Suprapubic skin (tissue), 4 donors: Measurements from ENCODE around the gene OSBPL8. TPM values are rescaled to one million over a fixed set of nuclear protein-coding genes. Genes with fewer than 3 reads are reported as not detected.

Experiments
- DNase-seq, 2 donors: peaks; one replicate each; pipeline ENCODE4 v3.0.0-alpha.2; 2019; ENCODE audit warnings: low spot score in 2 of 2
- H3K27ac ChIP-seq: fragments of 200-600 bp; sonication (generic); one replicate; pipeline ENCODE4 v1.5.1; 2019
- H3K27me3 ChIP-seq: fragments of 200-600 bp; sonication (generic); one replicate; pipeline ENCODE4 v1.5.1; 2019
- H3K36me3 ChIP-seq: fragments of 200-600 bp; sonication (generic); one replicate; pipeline ENCODE4 v1.5.1; 2019
- H3K4me1 ChIP-seq: fragments of 200-600 bp; sonication (generic); one replicate; pipeline ENCODE4 v1.5.1; 2019
- H3K4me3 ChIP-seq: fragments of 200-600 bp; sonication (generic); one replicate; pipeline ENCODE4 v1.5.1; 2019; ENCODE audit warnings: mild to moderate bottlenecking
- H3K9me3 ChIP-seq: fragments of 200-600 bp; sonication (generic); one replicate; pipeline ENCODE4 v1.5.1; 2019
- EP300 ChIP-seq: sonication (generic); formaldehyde crosslinking; IDR thresholded peaks from one replicate; pipeline ENCODE4 v1.6.1; 2017; ENCODE audit warnings: antibody characterized with exemption
- POLR2A ChIP-seq, 2 donors: fragments of 450-650 bp; IDR thresholded peaks; one replicate each; pipeline ENCODE4 v1.6.1; 2017; ENCODE audit warnings: antibody characterized with exemption in 2 of 2, mild to moderate bottlenecking in 2 of 2, moderate library complexity in 2 of 2
- POLR2AphosphoS5 ChIP-seq, 3 donors: sonication (generic); formaldehyde crosslinking; IDR thresholded peaks; one replicate each; pipeline ENCODE4 v1.6.1; 2017; ENCODE audit warnings: antibody characterized with exemption in 3 of 3
- WGBS: methylation state at CpG from one replicate; pipeline ENCODE4 v1.1.5; 2018; 5-methylcytosine and 5-hydroxymethylcytosine counted together
- total RNA-seq, 4 donors: library from RNA; depleted of rRNA; stranded (reverse); fragments of >200 nt; gene quantifications; one replicate each; pipeline ENCODE4 v1.1.0, GENCODE V29; 2016
- TF ChIP-seq, protein P1 (sequence below), 2 donors: fragments of 200-600 bp in 1 of 2; fragments of 450-650 bp in 1 of 2; sonication (generic) in 1 of 2; IDR thresholded peaks; one replicate each; pipeline ENCODE4 v1.5.1; 2016 to 2019; ENCODE audit warnings: antibody characterized with exemption in 2 of 2, mild to moderate bottlenecking in 1 of 2, moderate library complexity in 1 of 2

Gene OSBPL8
- total RNA-seq, 4 donors from 2014 or later, result 73.1 to 116 (median 87.4) TPM

DNA sequence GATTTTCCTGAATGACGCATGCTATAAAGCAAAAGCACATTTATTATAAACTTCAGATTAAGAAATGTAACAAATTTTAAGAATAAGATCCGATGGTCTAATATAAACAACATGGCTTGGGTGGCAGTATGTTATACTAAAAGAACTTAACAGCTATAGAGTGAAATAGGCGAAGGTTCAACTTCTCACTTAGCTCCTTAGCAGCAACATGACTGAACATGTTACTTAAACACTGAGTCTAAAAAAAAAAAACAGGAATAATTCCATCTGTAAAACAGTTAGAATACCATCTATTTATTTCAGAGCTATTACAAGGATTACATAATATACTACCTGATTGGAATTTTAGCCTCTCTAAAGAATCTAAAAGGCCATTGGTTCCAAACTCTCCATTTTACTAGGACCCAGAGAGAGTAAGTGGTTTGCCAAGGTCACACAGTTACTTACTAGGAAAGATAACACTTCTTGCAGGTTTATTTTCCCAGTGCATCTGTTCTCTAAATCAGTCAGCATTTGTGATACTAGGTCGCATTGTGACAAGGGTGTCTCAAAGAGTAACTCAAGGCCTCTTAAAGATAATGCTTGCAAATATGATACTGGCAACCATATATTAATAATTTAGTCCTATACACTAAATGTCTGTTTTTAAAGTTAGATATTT is 14.8 kb downstream of the OSBPL8 start:
- H3K4me1 ChIP-seq, result peaks cover 24% of the 10 kb centered on the region
- TF ChIP-seq, protein P1, sequence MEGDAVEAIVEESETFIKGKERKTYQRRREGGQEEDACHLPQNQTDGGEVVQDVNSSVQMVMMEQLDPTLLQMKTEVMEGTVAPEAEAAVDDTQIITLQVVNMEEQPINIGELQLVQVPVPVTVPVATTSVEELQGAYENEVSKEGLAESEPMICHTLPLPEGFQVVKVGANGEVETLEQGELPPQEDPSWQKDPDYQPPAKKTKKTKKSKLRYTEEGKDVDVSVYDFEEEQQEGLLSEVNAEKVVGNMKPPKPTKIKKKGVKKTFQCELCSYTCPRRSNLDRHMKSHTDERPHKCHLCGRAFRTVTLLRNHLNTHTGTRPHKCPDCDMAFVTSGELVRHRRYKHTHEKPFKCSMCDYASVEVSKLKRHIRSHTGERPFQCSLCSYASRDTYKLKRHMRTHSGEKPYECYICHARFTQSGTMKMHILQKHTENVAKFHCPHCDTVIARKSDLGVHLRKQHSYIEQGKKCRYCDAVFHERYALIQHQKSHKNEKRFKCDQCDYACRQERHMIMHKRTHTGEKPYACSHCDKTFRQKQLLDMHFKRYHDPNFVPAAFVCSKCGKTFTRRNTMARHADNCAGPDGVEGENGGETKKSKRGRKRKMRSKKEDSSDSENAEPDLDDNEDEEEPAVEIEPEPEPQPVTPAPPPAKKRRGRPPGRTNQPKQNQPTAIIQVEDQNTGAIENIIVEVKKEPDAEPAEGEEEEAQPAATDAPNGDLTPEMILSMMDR (IDR thresholded peaks at IDR 0.05), result no peak
- TF ChIP-seq EP300 (no peak), POLR2A (IDR thresholded peaks at IDR 0.05) (no peak), POLR2AphosphoS5 (IDR thresholded peaks at IDR 0.05) (no peak)
- H3K36me3 ChIP-seq, result no peaks in the 10 kb centered on the region
- H3K9me3 ChIP-seq, result no peaks in the 10 kb centered on the region
- WGBS, result 71% methylated on average over 4 of the region's 4 CpGs
- DNase-seq, result no peak
- H3K27ac ChIP-seq, result no peak overlapping the region
- no peak overlapping the region for H3K4me3 ChIP-seq
- no peaks in the 10 kb centered on the region for H3K27me3 ChIP-seq

- Histone ChIP-seq H3K27ac (no peak overlapping the region), H3K27me3 (no peaks in the 10 kb centered on the region), H3K4me3 (no peak overlapping the region), H3K36me3 (no peaks in the 10 kb centered on the region), H3K4me1 (peaks cover 19% of the 10 kb centered on the region), H3K9me3 (no peaks in the 10 kb centered on the region)
- WGBS, result 88% methylated on average over 4 of the region's 4 CpGs
- TF ChIP-seq EP300 (no peak), POLR2AphosphoS5 (IDR thresholded peaks at IDR 0.05) (no peak), POLR2A (IDR thresholded peaks at IDR 0.05) (no peak)
- TF ChIP-seq, protein P1 (IDR thresholded peaks at IDR 0.05), result no peak
- DNase-seq, result no peak
Measured at GRCh38 chr12:76543813-76544347, 15.7 kb downstream of the OSBPL8 start.

- no peak overlapping the region for H3K27ac ChIP-seq
Measured at GRCh38 chr12:76542908-76543307, 16.7 kb downstream of the OSBPL8 start.

GRCh38 chr12:76539727-76540126 is 19.8 kb downstream of the OSBPL8 start:
- H3K4me1 ChIP-seq, result peaks cover 6% of the 10 kb centered on the region
- H3K36me3 ChIP-seq, result no peaks in the 10 kb centered on the region
- no peaks in the 10 kb centered on the region for H3K9me3 ChIP-seq
- H3K27me3 ChIP-seq, result no peaks in the 10 kb centered on the region
- 85% methylated on average over 6 of the region's 6 CpGs for WGBS
- TF ChIP-seq EP300, result no peak
- no peak for TF ChIP-seq POLR2AphosphoS5 (IDR thresholded peaks at IDR 0.05)
- TF ChIP-seq POLR2A (IDR thresholded peaks at IDR 0.05), result no peak
- TF ChIP-seq, protein P1 (IDR thresholded peaks at IDR 0.05), result no peak
- DNase-seq, result no peak
- no peak overlapping the region for H3K4me3 ChIP-seq
- H3K27ac ChIP-seq, result no peak overlapping the region

More at GRCh38 chr12:76542908-76543307, 16.7 kb downstream of the OSBPL8 start:
- H3K36me3 ChIP-seq, result no peaks in the 10 kb centered on the region
- 75% methylated on average over 5 of the region's 5 CpGs for WGBS
- no peak overlapping the region for H3K4me3 ChIP-seq
- H3K4me1 ChIP-seq, result peaks cover 17% of the 10 kb centered on the region
- no peak for DNase-seq
- H3K27me3 ChIP-seq, result no peaks in the 10 kb centered on the region
- TF ChIP-seq POLR2A (IDR thresholded peaks at IDR 0.05), result no peak
- TF ChIP-seq, protein P1 (IDR thresholded peaks at IDR 0.05), result no peak
- TF ChIP-seq EP300, result no peak
- TF ChIP-seq POLR2AphosphoS5 (IDR thresholded peaks at IDR 0.05), result no peak
- H3K9me3 ChIP-seq, result no peaks in the 10 kb centered on the region

- H3K4me1 ChIP-seq, result no peaks in the 10 kb centered on the region
- no peak overlapping the region for H3K4me3 ChIP-seq
- WGBS, result 95% methylated on average over 2 of the region's 2 CpGs
- H3K27me3 ChIP-seq, result no peaks in the 10 kb centered on the region
- H3K9me3 ChIP-seq, result no peaks in the 10 kb centered on the region
- no peak for TF ChIP-seq POLR2AphosphoS5 (IDR thresholded peaks at IDR 0.05)
- TF ChIP-seq, protein P1 (IDR thresholded peaks at IDR 0.05), result no peak
- TF ChIP-seq EP300, result no peak
- TF ChIP-seq POLR2A (IDR thresholded peaks at IDR 0.05), result no peak
- H3K36me3 ChIP-seq, result no peaks in the 10 kb centered on the region
- no peak overlapping the region for H3K27ac ChIP-seq
- no peak for DNase-seq
Measured at GRCh38 chr12:76537923-76538322, 21.6 kb downstream of the OSBPL8 start.
